Measurements from ENCODE around the gene UBE2N. TPM values are rescaled to one million over a fixed set of nuclear protein-coding genes. Genes with fewer than 3 reads are reported as not detected.
"Not testable (repeated sequence)": the region's sequence is repeated elsewhere in the genome, so short reads cannot be mapped to it uniquely, and the experiment has no call there.

Gene UBE2N
- total RNA-seq, 1 donor from 2014 or later, result 116 TPM

- peaks cover 3% of the 10 kb centered on the region for H3K4me1 Mint-ChIP-seq
- TF ChIP-seq EZH2 (IDR thresholded peaks at IDR 0.05) (no peak), CTCF (IDR thresholded peaks at IDR 0.05) (no peak), EZH2phosphoT487 (IDR thresholded peaks at IDR 0.05) (no peak)
- Histone ChIP-seq H3K4me1 (no peaks in the 10 kb centered on the region), H2AFZ (replicated peaks) (no peak overlapping the region), H3K36me3 (no peaks in the 10 kb centered on the region), H3K4me2 (no peak overlapping the region), H4K20me1 (ENCODE audit: low read depth) (peaks cover 62% of the 10 kb centered on the region), H3K27me3 (no peaks in the 10 kb centered on the region), H3K79me2 (ENCODE audit: low read depth) (peaks cover 99% of the 10 kb centered on the region), H3K9me3 (ENCODE audit: low read depth) (no peaks in the 10 kb centered on the region), H3F3A (ENCODE audit: low read depth) (no peaks in the 10 kb centered on the region), H3K9ac (no peak overlapping the region), H3K4me3 (no peak overlapping the region), H3K27ac (no peak overlapping the region)
- no peak overlapping the region for H3K4me3 Mint-ChIP-seq
- H3K27me3 Mint-ChIP-seq (ENCODE audit: insufficient read depth, low read depth), result no peaks in the 10 kb centered on the region
- H3K9me3 Mint-ChIP-seq, result peaks cover 2% of the 10 kb centered on the region
- H3K27ac Mint-ChIP-seq, result no peak overlapping the region
- H3K36me3 Mint-ChIP-seq, result peaks cover 15% of the 10 kb centered on the region
- DNase-seq (ENCODE audit: low spot score), result no peak
These were observed 25.9 kb downstream of the UBE2N start for GRCh38 chr12:93415723-93416464.

GRCh38 chr12:93413064-93413463, 28.7 kb downstream of the UBE2N start:
- peaks cover 9% of the 10 kb centered on the region for H3K36me3 ChIP-seq
- no peak overlapping the region for H3K4me3 Mint-ChIP-seq
- H3K27me3 Mint-ChIP-seq (ENCODE audit: insufficient read depth, low read depth), result no peaks in the 10 kb centered on the region
- no peaks in the 10 kb centered on the region for H3K4me1 Mint-ChIP-seq
- H3K79me2 ChIP-seq (ENCODE audit: low read depth), result peaks cover 85% of the 10 kb centered on the region
- H3K4me2 ChIP-seq, result no peak overlapping the region
- no peaks in the 10 kb centered on the region for H3F3A ChIP-seq (ENCODE audit: low read depth)
- H3K27ac Mint-ChIP-seq, result no peak overlapping the region
- no peak for DNase-seq (ENCODE audit: low spot score)
- H4K20me1 ChIP-seq (ENCODE audit: low read depth), result peaks cover 41% of the 10 kb centered on the region
- H3K4me3 ChIP-seq, result no peak overlapping the region
- no peak for TF ChIP-seq EZH2 (IDR thresholded peaks at IDR 0.05)
- peaks cover 2% of the 10 kb centered on the region for H3K9me3 Mint-ChIP-seq
- no peak overlapping the region for H2AFZ ChIP-seq (replicated peaks)
- H3K36me3 Mint-ChIP-seq, result peaks cover 26% of the 10 kb centered on the region
- H3K9me3 ChIP-seq (ENCODE audit: low read depth), result no peaks in the 10 kb centered on the region
- no peak overlapping the region for H3K27ac ChIP-seq
- no peaks in the 10 kb centered on the region for H3K4me1 ChIP-seq
- no peak overlapping the region for H3K9ac ChIP-seq
- no peaks in the 10 kb centered on the region for H3K27me3 ChIP-seq

- not testable (repeated sequence) for DNase-seq (ENCODE audit: low spot score); H3K27me3 Mint-ChIP-seq (ENCODE audit: insufficient read depth, low read depth); H3F3A ChIP-seq (ENCODE audit: low read depth); H3K27ac ChIP-seq; H3K4me2 ChIP-seq; H3K4me1 Mint-ChIP-seq; H3K9ac ChIP-seq; H3K9me3 ChIP-seq (ENCODE audit: low read depth); H3K27ac Mint-ChIP-seq; H3K9me3 Mint-ChIP-seq; H3K4me3 Mint-ChIP-seq; H3K36me3 ChIP-seq; H3K4me3 ChIP-seq; H2AFZ ChIP-seq (replicated peaks); H3K4me1 ChIP-seq; H3K27me3 ChIP-seq
- Histone ChIP-seq H3K79me2 (ENCODE audit: low read depth) (peaks cover 78% of the 10 kb centered on the region), H4K20me1 (ENCODE audit: low read depth) (peaks cover 34% of the 10 kb centered on the region)
- peaks cover 32% of the 10 kb centered on the region for H3K36me3 Mint-ChIP-seq
These were observed 29.4 kb downstream of the UBE2N start for GRCh38 chr12:93412396-93412795.

GRCh38 chr12:93411060-93411459, 30.7 kb downstream of the UBE2N start:
- not testable (repeated sequence) for H3K4me1 Mint-ChIP-seq, H3K9me3 Mint-ChIP-seq

GRCh38 chr12:93409343-93410187, 32.2 kb downstream of the UBE2N start:
- DNase-seq (ENCODE audit: low spot score); H3K4me3 Mint-ChIP-seq; H3K4me2 ChIP-seq; H3K4me1 ChIP-seq; H3K27me3 ChIP-seq; H3K9me3 ChIP-seq (ENCODE audit: low read depth); H3K27me3 Mint-ChIP-seq (ENCODE audit: insufficient read depth, low read depth); H3K4me1 Mint-ChIP-seq; H2AFZ ChIP-seq (replicated peaks); H3K27ac Mint-ChIP-seq; H3K9me3 Mint-ChIP-seq; H3K4me3 ChIP-seq; H3K27ac ChIP-seq; H3K36me3 ChIP-seq; H3K9ac ChIP-seq: not testable (repeated sequence)
- peaks cover 18% of the 10 kb centered on the region for H4K20me1 ChIP-seq (ENCODE audit: low read depth)
- peaks cover 42% of the 10 kb centered on the region for H3K36me3 Mint-ChIP-seq
- H3F3A ChIP-seq (ENCODE audit: low read depth), result peaks cover 10% of the 10 kb centered on the region
- H3K79me2 ChIP-seq (ENCODE audit: low read depth), result peaks cover 50% of the 10 kb centered on the region

More at GRCh38 chr12:93411060-93411459, 30.7 kb downstream of the UBE2N start:
- H3K36me3 ChIP-seq; DNase-seq (ENCODE audit: low spot score); H3K4me2 ChIP-seq; H3K9ac ChIP-seq; H3F3A ChIP-seq (ENCODE audit: low read depth); H3K9me3 ChIP-seq (ENCODE audit: low read depth); H3K4me3 Mint-ChIP-seq; H3K27me3 Mint-ChIP-seq (ENCODE audit: insufficient read depth, low read depth); H3K27me3 ChIP-seq; H3K27ac ChIP-seq; H3K4me1 ChIP-seq; H3K4me3 ChIP-seq; H3K27ac Mint-ChIP-seq; H2AFZ ChIP-seq (replicated peaks): not testable (repeated sequence)
- peaks cover 37% of the 10 kb centered on the region for H3K36me3 Mint-ChIP-seq
- peaks cover 22% of the 10 kb centered on the region for H4K20me1 ChIP-seq (ENCODE audit: low read depth)
- peaks cover 65% of the 10 kb centered on the region for H3K79me2 ChIP-seq (ENCODE audit: low read depth)
